Adipocyte (in vitro differentiated cells): ENCODE measurements around the gene CFAP251.

Experiments used
- DNase-seq: peaks from one replicate; pipeline ENCODE4 v3.0.0-alpha.2; 2015; ENCODE audit warnings: low read depth
- H3K27me3 ChIP-seq: replicated peaks from 2 replicates; pipeline ENCODE4 v1.7.0; 2013; ENCODE audit warnings: mild to moderate bottlenecking, low read length, moderate library complexity; ENCODE audit not compliant: control insufficient read depth, insufficient read depth
- H3K36me3 ChIP-seq: 2 replicates; pipeline ENCODE4 v1.7.0; 2013; ENCODE audit warnings: low read length, mild to moderate bottlenecking, moderate library complexity; ENCODE audit not compliant: control insufficient read depth, insufficient read depth, severe bottlenecking
- H3K4me1 ChIP-seq: 2 replicates; pipeline ENCODE4 v1.7.0; 2013; ENCODE audit warnings: mild to moderate bottlenecking, low read length, moderate library complexity; ENCODE audit not compliant: control insufficient read depth, insufficient read depth
- H3K4me3 ChIP-seq: 2 replicates; pipeline ENCODE4 v1.7.0; 2013; ENCODE audit warnings: mild to moderate bottlenecking, low read length, moderate library complexity
- H3K9ac ChIP-seq: 2 replicates; pipeline ENCODE4 v1.7.0; 2013; ENCODE audit warnings: mild to moderate bottlenecking, low read length, moderate library complexity
- H3K9me3 ChIP-seq: 2 replicates; pipeline ENCODE4 v1.7.0; 2013; ENCODE audit warnings: mild to moderate bottlenecking, low read length, moderate library complexity; ENCODE audit not compliant: control insufficient read depth

Gene CFAP251

DNA sequence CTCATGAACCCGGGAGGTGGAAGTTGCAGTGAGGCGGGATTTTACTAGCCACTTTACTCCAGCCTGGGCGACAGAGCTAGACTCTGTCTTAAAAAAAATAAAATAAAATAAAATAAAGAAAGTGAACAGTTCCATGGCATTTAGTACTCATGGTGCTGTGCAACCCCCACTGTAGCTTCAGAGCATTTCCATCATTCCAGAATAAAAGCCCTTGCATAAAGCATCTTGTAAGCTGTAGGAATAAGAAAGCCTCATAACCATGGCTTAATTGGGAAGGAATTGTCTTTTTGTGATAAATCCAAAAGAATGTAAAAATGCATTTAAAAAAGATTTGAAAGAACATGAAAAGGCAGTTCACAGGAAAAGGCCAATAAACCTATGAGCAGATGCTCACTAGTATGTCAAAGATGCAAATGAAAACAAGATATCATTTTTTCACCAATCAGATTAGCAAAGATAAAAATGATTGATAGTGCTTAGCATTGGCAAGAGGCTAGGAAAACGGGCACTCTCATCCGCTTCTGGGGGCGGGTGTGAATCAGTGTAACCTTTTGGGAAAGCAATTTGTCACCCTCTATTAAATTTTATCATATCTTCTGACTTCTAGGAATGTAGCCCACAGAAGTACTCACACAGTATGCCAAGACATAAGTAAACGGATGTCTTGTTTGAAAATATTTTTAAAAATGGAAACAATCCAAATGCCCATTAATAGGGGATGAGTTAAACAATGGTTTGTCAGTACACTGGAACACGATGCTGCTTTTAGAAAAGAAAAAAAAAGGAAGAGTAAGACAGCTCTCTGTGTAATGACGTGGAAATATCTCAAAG is 46.6 kb downstream of the CFAP251 start:
- Histone ChIP-seq H3K4me3 (no peak overlapping the region), H3K27me3 (no peaks in the 10 kb centered on the region), H3K9me3 (no peaks in the 10 kb centered on the region), H3K36me3 (peaks cover 29% of the 10 kb centered on the region), H3K4me1 (peaks cover 12% of the 10 kb centered on the region), H3K9ac (no peak overlapping the region)
- DNase-seq, result peak; percentile 7

DNA sequence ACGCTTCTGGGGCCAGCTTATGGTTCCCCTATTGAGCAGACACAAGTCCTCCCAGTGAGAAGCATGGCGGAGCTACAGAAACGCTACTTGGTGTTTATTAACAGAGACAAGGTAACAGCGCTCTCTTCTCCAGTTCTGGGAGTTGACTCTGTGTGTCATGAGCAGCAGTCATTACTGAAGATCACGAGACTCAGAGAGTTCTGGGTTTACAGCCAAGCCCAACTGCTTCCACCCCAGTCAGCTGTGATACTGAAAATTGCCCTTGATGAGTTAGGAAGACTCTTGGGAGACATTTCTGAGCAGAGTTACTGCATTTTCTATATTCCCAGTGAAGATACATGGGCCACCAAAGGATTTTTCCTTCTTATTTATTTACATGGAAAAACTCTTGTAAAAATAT is 48.6 kb downstream of the CFAP251 start:
- Histone ChIP-seq H3K4me3 (no peak overlapping the region), H3K27me3 (no peaks in the 10 kb centered on the region), H3K9me3 (no peaks in the 10 kb centered on the region), H3K36me3 (peaks cover 30% of the 10 kb centered on the region), H3K4me1 (peaks cover 12% of the 10 kb centered on the region), H3K9ac (no peak overlapping the region)
- DNase-seq, result no peak

DNA sequence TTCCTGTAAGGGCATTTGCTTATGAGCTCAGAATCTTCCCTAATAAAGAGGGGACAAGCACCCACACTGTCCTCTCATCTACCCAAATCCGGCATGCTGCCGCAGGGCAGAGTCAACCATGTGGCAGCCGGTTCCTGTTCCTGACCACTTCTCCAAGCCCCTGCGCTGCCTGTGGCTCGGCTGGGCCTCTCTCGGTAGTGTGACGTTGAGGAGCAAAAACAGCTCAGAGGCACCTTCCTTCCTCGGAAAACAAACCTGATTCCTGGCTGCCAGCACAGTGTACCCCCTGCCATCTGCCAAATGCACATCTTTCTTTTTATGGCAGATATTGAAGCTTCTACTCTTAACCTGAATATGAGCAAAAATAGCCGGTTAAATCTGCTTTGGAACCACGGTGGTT is 50.5 kb downstream of the CFAP251 start:
- H3K36me3 ChIP-seq, result peaks cover 27% of the 10 kb centered on the region
- no peak overlapping the region for H3K9ac ChIP-seq
- peaks cover 3% of the 10 kb centered on the region for H3K27me3 ChIP-seq
- H3K4me1 ChIP-seq, result peaks cover 12% of the 10 kb centered on the region
- DNase-seq, result no peak
- H3K4me3 ChIP-seq, result no peak overlapping the region
- H3K9me3 ChIP-seq, result peaks cover 3% of the 10 kb centered on the region

DNA sequence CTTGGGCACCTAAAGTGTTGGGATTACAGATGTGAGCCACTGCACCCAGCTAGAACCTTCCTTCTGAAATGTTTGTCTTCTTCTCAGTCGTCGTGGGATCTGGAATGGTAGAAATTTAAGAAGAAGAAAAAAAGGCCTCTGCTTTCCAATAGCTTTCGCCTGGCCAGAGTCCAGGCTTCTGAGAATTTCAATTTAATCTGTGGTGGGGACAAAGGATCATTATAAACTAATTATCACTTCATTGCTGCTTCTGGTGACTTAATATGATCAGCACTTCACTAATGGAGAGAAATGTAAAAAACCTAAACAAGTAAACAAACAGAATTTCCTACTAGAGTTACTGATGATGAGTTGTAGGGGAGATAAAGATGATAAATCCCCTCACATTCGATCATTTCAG is 51.3 kb downstream of the CFAP251 start:
- Histone ChIP-seq H3K27me3 (peaks cover 3% of the 10 kb centered on the region), H3K4me1 (peaks cover 12% of the 10 kb centered on the region), H3K9me3 (peaks cover 3% of the 10 kb centered on the region), H3K36me3 (peaks cover 27% of the 10 kb centered on the region), H3K9ac (no peak overlapping the region), H3K4me3 (no peak overlapping the region)
- no peak for DNase-seq

DNA sequence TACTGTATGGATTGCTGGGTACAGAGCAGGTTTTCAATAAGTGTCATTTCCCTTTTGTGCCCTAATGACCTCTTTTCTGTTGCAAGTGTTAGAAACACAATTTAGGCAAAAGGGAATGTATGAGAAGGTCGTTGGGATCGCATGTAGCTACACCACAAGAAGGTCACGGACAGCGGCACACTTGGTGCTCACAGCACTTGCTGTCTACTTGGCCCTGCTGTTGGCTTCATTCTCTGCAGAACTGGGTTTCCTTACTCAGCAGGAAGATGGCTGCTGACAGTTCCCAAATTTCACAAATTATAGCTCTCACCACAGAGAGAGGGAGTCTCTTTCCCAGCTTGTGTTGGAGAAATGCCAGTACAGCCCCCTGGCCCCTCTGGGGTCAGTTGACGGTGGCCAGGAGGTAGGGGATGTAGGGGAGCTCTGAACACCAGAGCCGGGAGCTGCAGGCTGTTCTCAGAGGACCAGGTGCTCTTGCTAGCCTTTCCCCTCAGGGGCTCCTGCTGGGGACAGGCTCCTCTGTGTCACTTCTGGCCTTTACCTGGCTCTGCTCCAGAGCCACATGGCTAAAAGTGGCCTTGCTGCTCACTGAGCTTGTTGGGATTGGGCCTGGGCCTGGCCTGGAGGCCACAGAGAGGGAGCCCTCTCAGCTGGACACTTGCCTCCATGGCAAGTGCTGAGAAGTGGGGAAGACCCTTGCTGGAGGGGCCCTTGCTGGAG is 52.3 kb downstream of the CFAP251 start:
- Histone ChIP-seq H3K36me3 (peaks cover 27% of the 10 kb centered on the region), H3K9me3 (peaks cover 3% of the 10 kb centered on the region), H3K27me3 (peaks cover 6% of the 10 kb centered on the region), H3K9ac (no peak overlapping the region), H3K4me1 (peaks cover 4% of the 10 kb centered on the region), H3K4me3 (no peak overlapping the region)
- no peak for DNase-seq

DNA sequence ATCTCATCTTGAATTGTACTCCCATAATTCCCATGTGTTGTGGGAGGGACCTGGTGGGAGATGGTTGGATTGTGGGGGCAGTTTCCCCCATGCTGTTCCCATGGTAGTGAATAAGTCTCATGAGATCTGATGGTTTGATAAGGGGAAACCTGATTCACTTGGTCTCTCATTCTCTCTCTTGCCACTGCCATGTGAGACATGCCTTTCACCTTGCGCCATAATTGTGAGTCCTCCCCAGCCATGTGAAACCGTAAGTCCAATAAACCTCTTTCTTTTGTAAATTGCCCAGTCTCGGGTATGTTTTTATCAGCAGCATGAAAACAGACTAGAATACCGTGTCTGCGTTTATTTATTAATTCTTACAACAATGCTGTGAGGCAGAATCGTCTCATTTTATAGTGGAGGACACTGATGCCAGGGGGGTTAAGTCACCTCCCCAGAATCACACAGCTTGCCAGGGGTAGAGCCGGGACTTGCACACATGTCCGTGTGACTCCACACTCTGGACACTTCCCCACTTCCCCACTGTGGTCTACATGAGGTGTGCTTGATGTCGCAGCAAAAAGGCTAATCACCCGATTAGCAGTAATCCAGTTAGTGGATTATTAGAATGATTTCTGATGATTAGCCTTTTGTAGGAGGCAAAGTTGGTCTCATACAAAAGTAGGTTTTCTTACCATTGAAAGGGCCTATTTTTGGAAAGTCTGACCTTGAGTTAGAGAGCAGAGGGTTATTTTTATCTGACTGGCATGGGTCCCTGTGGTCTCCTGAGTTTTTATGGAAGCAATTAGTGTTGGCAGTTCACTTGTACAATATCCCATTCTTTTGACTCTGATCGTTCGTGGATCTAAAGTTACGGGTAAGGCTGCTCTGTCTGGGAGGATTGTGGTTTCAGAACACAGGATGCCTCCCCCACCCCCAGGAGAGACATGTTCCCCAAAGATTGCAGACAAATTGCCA is 55.9 kb downstream of the CFAP251 start:
- no peak for DNase-seq
- no peak overlapping the region for H3K4me3 ChIP-seq
- peaks cover 5% of the 10 kb centered on the region for H3K36me3 ChIP-seq
- H3K9me3 ChIP-seq, result peaks cover 3% of the 10 kb centered on the region
- peaks cover 6% of the 10 kb centered on the region for H3K27me3 ChIP-seq
- no peak overlapping the region for H3K9ac ChIP-seq
- H3K4me1 ChIP-seq, result no peaks in the 10 kb centered on the region

DNA sequence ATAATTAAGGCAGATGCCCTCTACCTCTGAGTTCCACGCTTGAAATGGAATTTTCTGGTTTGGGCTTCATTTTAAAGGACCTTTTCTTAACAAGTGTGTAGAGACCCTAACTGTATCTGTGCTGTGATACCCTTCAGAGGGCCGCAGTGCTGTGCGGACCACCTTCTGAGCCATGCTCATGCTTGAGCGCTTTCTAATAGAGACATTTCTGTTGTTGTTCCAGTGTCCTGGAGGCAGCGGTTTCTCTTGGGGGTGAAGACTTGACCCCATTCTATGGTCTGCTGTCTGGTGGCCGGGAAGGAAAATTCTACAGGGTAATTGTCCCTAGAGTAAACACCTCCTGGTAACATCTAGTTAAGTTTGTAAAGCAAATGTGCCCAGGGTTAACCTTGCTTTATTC is 56.6 kb downstream of the CFAP251 start:
- H3K9ac ChIP-seq, result no peak overlapping the region
- DNase-seq, result no peak
- peaks cover 6% of the 10 kb centered on the region for H3K27me3 ChIP-seq

DNA sequence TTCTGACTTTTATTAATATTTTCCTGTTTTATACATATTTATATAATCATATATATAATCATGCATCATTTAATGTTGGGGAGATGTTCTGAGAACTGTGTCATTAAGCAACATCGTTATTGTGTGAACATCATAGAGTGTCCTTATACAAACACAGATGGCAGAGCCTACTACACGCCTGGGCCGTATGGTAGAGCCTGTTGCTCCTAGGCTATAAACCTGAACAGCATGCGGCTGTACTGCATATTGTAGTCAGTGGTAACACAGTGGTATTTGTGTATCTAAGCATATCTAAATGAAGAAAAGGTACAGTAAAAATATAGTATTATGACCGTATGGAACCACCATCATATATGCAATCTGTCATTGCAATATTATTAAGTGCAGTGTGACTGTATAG is 58.6 kb downstream of the CFAP251 start:
- H3K9me3 ChIP-seq, result peaks cover 3% of the 10 kb centered on the region
- no peak for DNase-seq
- H3K36me3 ChIP-seq, result no peaks in the 10 kb centered on the region
- H3K27me3 ChIP-seq, result peaks cover 6% of the 10 kb centered on the region
- no peaks in the 10 kb centered on the region for H3K4me1 ChIP-seq
- no peak overlapping the region for H3K4me3 ChIP-seq
- no peak overlapping the region for H3K9ac ChIP-seq

More for the DNA sequence above, 56.6 kb downstream of the CFAP251 start:
- peaks cover 3% of the 10 kb centered on the region for H3K9me3 ChIP-seq
- peaks cover 5% of the 10 kb centered on the region for H3K36me3 ChIP-seq
- H3K4me3 ChIP-seq, result no peak overlapping the region
- H3K4me1 ChIP-seq, result no peaks in the 10 kb centered on the region

DNA sequence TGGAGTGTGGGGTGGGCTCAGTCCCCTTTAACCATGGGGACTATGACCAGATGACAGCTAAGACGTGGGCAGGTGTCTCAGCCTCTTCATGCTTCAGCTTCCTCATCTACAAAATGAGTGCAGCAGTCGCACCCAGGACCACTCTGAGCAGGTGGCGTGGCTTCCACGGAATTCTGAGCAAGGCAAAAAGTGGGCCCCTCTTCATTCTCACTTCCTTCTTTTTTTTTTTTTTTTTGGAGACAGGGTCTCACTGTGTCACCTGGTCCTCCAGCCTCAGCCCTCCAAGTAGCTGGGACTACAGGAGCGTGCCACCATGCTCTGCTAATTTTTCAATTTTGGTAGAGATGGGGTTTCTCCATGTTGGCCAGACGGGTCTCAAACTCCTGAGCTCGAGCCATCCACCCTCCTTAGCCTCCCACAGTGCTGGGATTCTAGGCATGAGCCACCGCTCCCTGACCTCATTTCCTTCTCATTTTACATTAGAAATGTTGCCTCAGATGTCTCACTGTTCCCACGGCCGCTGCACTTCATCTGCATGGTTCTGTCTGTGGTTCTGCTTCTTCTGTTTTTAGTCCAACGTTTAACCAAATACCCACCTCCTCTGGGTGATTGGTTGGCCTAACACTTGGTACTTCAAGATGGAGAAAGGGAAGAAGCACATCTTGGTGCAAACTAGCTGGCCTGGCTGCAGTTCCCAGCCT is 61.9 kb downstream of the CFAP251 start:
- DNase-seq, result no peak
- no peaks in the 10 kb centered on the region for H3K4me1 ChIP-seq
- no peak overlapping the region for H3K4me3 ChIP-seq
- no peak overlapping the region for H3K9ac ChIP-seq
- peaks cover 2% of the 10 kb centered on the region for H3K27me3 ChIP-seq
- no peaks in the 10 kb centered on the region for H3K9me3 ChIP-seq
- no peaks in the 10 kb centered on the region for H3K36me3 ChIP-seq

DNA sequence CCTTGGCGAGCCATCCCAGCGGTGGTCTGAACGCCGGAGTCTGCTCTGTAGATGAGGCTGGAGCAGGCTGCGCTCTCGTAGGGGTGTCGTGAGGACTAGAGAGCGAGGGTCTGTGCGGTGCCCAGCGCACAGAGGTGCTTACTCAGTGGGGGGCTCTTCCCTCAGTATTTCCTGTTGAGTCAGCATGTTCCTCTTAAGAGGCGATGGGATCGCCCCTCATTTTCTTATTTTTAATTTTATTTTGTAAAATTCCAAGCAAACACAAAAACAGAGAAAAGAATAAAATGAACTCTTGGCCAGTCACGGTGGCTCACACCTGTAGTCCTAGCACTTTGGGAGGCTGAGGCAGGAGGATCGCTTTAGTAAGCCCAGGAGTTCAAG is 62.5 kb downstream of the CFAP251 start:
- no peak overlapping the region for H3K9ac ChIP-seq
- no peaks in the 10 kb centered on the region for H3K9me3 ChIP-seq
- H3K4me3 ChIP-seq, result no peak overlapping the region
- H3K4me1 ChIP-seq, result no peaks in the 10 kb centered on the region
- no peaks in the 10 kb centered on the region for H3K36me3 ChIP-seq
- no peak for DNase-seq
- no peaks in the 10 kb centered on the region for H3K27me3 ChIP-seq
